IPS DF 19.7 (cell line): ENCODE data around the gene TMEM11.

Experiments
- DNase-seq: peaks from one replicate; pipeline ENCODE4 v3.0.0-alpha.2; 2013; ENCODE audit warnings: low read depth, low spot score

Gene TMEM11

DNA sequence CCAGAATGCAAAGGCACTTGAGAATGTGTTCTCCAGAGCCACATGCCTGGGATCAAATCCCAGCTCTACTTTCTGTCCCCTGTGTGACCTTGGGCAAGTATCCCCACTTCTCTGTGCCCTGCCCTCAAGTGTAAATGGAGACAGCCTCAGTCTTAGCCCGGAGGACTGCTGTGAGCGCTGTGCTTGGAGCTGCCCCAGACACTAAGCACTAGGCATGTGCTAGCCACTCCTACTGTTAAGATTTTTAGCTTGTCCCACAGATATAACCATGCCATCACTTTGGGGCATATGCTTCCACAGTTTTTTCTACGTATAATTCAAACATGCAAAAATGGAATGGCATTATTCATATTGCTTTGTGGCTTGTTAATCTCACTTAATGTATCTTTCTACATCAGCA is 29.4 kb downstream of the TMEM11 start:
- no peak for DNase-seq

GRCh38 chr17:21183468-21183867 is 30.5 kb downstream of the TMEM11 start:
- no peak for DNase-seq

GRCh38 chr17:21177854-21178600 is 35.9 kb downstream of the TMEM11 start:
- DNase-seq: no peak

DNA sequence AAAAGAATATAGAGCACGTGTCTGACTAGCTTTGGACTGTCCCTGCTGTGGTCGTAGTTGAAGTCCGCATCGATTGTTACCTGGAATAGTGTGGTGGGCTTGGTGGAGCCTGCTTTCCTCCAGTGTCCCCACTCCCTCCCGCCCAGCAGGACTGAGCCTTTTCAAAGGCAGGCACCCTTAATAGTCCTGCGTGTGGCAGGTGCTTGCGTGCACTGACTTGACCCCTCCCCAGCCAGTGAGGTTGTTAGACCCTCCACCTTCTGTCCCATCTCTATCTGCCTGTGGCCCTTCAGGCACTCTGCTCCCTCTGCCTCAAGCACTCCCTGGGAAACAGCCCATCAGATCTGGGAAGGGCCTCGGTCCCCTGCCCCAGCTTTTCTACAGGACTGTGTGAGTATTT is 36.6 kb downstream of the TMEM11 start:
- no peak for DNase-seq

DNA sequence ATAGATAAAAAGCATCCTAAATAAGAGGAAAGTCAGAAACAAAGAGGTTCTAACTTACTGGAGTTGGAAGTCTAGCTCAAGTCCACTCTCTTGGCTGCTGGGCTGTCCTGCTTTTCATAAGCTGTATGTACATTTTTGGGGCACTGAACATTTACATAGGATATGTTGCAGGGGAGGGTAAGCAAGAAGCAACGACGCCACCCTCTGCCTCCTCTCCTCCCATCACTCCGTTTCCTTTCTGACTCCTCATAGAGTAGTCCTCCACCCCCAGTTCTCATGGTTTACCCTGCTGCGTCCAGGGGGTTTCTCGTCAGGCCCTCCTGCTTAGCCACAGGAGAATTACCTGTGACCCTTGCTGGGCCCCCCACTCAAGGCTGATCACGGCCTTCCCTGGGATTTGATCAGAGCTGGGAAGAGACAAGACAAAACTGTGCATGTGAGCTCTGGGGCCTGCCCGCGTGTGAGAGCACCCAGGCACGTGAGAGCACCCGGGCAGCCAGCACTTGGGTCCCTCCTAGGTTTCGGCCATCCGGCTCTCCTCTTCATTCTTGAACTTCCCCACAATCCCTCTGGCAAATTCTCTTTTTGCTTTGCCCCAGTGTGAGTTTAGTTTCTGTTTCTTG is 37.1 kb downstream of the TMEM11 start:
- DNase-seq: no peak

- DNase-seq: no peak
Measured at GRCh38 chr17:21174713-21175112, 39.2 kb downstream of the TMEM11 start.

DNA sequence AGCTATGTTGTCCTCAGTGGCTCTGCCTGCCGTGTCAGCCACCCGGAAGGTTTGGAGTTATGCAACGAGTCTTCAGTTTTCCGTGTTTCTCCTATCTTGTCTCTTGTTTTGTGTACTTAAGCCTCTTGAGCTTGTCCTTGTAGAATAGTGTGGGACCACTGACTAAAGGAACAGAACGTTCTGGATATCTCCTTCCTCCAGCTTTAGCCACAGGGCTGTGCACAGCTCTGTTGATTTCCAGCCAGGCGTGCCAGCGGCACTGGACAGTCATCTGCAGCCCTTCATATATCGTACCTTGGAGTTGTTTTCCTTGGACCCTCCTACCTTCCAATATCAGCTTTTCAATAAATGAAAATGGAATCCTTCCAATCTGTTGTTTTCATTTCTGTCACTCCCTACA is 39.8 kb downstream of the TMEM11 start:
- DNase-seq: no peak

DNA sequence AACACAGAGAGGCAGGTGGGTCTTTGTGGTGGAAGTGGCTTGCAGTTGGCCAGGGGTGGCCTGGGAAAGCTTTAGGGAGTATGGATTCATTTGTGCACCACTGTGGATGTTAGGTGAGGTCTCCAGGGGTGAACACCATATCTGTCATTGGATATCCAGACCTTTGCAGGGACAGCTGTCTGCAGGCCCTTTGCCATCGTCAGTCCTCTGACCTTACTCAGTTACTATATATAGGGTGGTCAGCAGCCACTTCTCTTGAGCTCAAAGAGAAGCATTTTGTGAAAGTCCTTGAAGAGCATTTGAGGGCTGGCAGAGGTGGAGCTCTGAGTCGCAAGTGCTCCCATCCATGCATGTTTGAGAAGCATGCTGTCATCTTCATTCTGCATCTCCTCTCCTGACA is 40.4 kb downstream of the TMEM11 start:
- DNase-seq: no peak

GRCh38 chr17:21172846-21173245 is 41.1 kb downstream of the TMEM11 start:
- no peak for DNase-seq

DNA sequence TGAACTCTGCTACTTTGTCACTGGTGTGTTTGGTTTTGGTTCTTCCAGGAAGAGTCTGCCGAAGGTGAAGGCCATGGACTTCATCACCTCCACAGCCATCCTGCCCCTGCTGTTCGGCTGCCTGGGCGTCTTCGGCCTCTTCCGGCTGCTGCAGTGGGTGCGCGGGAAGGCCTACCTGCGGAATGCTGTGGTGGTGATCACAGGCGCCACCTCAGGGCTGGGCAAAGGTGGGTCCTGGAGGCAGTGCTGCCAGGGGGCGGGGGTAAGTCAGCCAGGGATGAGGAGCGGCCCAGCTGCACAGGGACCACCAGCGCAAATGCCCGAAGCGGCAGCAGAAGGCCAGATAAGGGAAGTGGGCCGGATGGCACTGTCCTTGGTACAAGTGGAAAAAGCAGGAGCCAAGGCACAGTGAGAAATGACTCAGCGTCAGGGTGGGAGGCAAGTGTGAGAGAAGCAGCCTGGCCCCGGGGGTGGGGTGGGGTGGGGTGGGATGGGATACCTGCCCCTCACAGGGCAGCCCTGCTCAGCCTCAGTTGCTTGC is 41.9 kb downstream of the TMEM11 start:
- DNase-seq: no peak

GRCh38 chr17:21171309-21171922 is 42.5 kb downstream of the TMEM11 start:
- DNase-seq: no peak

DNA sequence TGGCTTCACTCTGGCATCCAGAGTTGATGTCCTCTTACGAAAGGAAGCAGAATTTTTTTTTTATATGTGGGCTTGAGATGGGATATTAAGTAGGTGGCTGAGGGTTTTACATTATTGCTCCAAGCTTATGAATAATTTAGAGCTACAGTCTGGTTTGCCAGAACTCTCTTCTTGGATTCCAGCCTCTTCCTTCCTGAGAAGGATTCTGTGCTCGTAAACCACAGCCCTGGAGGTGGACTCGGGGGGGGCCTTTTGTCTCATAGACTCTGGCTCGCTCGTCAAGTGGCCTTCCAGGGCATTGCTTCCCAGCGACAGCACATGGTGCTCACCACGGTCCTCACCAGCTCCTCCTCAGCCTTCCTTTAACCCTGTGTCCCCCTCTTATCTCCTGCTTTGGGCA is 43.2 kb downstream of the TMEM11 start:
- DNase-seq: no peak

DNA sequence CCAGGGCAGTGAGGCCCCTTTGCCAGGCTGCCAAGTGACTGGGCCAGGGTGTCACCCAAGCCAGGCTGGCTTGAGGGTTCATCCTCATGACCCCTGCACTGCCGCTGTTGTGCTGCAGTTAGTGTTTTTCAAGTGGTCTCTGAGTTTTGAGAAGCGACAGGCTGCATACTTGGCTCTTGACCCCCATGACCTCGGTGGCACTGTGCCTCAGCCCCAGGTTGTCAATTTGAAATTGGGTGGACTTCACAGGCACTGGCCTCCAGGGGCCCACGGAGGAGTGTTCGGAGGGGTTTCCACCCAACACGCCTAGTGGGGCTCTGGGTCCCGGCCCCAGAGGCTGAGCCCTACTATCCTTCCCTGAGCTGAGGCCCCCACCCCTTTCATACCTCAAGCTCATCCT is 44.5 kb downstream of the TMEM11 start:
- DNase-seq: no peak

GRCh38 chr17:21168555-21168865 is 45.5 kb downstream of the TMEM11 start:
- no peak for DNase-seq

DNA sequence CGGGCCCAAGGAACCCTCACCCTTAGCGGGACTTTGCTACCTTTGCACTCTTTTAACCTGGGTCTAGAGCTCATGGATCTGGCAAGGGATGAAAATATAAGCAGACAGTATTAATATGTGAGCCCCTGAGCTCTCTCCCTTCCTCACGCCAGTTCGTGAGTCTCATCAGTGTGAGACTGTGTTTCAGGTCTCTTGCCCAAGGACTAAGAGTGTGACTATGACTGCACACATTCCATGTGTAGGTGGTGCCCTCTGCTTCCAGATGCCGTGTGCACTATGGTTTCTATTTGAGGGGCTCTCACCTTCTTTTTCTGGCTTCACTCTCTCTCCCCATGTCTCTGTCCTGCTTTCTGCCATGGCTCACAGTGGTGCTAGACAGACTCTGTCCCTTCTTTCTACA is 46.7 kb downstream of the TMEM11 start:
- DNase-seq: no peak

GRCh38 chr17:21166595-21167210 is 47.3 kb downstream of the TMEM11 start:
- no peak for DNase-seq

- no peak for DNase-seq
Measured at GRCh38 chr17:21165922-21166594, 47.9 kb downstream of the TMEM11 start.

GRCh38 chr17:21164620-21165019 is 49.3 kb downstream of the TMEM11 start:
- DNase-seq: no peak

- no peak for DNase-seq
Measured at GRCh38 chr17:21164216-21164615, 49.7 kb downstream of the TMEM11 start.

- no peak for DNase-seq
Measured at GRCh38 chr17:21163101-21163500, 50.9 kb downstream of the TMEM11 start.

DNA sequence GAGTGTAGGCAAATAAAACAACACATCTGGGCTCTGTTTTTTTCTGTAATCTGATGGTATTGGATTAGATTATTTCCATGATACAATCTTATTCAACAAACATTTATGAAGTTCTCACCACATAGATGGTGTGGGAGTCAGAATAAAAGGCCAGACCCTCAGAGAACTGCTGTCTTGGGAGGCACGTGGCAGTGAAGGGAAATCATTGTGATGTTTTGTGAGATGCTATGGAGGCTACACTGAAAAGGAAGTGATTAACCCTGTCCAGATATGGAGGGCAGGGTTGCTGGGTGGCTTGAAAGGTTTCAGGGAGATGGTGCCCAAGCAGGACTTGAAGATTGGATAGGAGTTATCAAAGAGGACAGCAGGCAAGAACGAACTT is 51.6 kb downstream of the TMEM11 start:
- DNase-seq: no peak
